Muscle of leg (tissue), 11 donors: Measurements from ENCODE around the gene TRPM5. TPM values are rescaled to one million over a fixed set of nuclear protein-coding genes. Genes with fewer than 3 reads are reported as not detected.

Experiments used
- DNase-seq: peaks from one replicate; pipeline ENCODE4 v3.0.0; 2013
- H3K27ac ChIP-seq: one replicate; pipeline ENCODE4 v1.5.1; 2013; ENCODE audit warnings: mild to moderate bottlenecking, low read length, control low read depth
- H3K27me3 ChIP-seq: one replicate; pipeline ENCODE4 v1.6.1; 2013; ENCODE audit warnings: low read length; ENCODE audit not compliant: control insufficient read depth, insufficient read depth
- H3K36me3 ChIP-seq: one replicate; pipeline ENCODE4 v1.6.1; 2013; ENCODE audit warnings: low read length; ENCODE audit not compliant: control insufficient read depth, insufficient read depth
- H3K4me1 ChIP-seq: one replicate; pipeline ENCODE4 v1.6.1; 2013; ENCODE audit warnings: low read length; ENCODE audit not compliant: control insufficient read depth, insufficient read depth
- H3K4me3 ChIP-seq: one replicate; pipeline ENCODE4 v1.5.1; 2013; ENCODE audit warnings: low read length, control low read depth
- H3K9me3 ChIP-seq: replicated peaks from 2 replicates; pipeline ENCODE4 v1.6.1; 2013; ENCODE audit warnings: low read depth, low read length; ENCODE audit not compliant: control insufficient read depth
- WGBS: methylation state at CpG from one replicate; pipeline ENCODE4 v1.1.5; 2013; ENCODE audit warnings: missing lambda C conversion rate; ENCODE audit not compliant: insufficient coverage; 5-methylcytosine and 5-hydroxymethylcytosine counted together
- polyA plus RNA-seq, 8 donors: library from polyadenylated mRNA; unstranded; fragments of 120-200 nt; gene quantifications; one replicate each; pipeline versions ENCODE4 v1.2.1 to v1.2.3, GENCODE V29; 2013; ENCODE audit warnings: inconsistent platforms in 1 of 8, low replicate concordance in 1 of 8; ENCODE audit not compliant: insufficient read length in 8 of 8, insufficient read depth in 1 of 8
- total RNA-seq: library from RNA; stranded (reverse); fragments of 120-200 nt; gene quantifications from one replicate; pipeline ENCODE4 v1.2.4, GENCODE V29; 2013

The TRPM5 gene
- total and polyA plus RNA-seq, 9 donors: under 0.01 to 0.05 (median 0.04) TPM; not detected in 5

DNA sequence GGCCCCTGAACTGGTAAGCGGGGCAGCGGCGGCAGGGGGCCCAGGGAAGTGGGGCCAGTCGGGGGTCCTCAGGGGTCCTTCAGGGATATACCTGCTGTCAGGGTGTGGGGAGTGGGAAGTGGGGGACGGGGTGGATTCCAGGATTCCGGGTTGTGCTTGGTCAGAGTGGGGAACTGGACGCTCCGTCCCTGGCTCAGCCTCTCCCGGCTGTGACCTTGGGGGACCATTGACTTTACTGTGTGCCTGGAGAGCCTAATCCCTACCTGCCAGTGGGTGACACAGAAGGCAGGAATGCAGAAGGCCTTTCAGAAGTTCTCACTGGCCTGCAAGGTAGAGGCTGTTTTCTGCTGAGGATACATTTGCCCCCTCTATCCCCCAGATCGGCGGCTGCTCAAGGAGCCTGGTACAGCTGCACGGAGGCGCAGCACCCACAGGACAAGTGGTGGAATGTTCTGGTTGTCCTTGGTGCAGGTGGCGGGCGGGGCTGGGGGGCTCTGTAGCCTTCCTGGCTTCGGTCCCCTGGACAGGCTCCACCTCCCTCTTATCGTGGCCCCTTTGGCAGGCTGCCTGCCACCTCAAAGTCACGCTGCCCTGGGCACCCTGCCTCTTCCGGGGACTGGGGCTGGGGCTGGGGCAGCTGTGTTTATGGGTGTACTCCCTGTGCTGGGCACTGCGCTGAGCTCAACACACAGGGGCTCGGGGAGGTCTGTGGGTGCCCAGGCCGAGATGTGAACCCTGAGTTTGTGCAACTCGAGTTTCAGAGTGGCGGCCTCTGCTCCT lies 18.9 kb upstream of the TRPM5 start:
- no peaks in the 10 kb centered on the region for H3K9me3 ChIP-seq
- no peak overlapping the region for H3K27ac ChIP-seq
- H3K27me3 ChIP-seq: peaks cover 4% of the 10 kb centered on the region
- H3K4me1 ChIP-seq: peaks cover 5% of the 10 kb centered on the region
- no peaks in the 10 kb centered on the region for H3K36me3 ChIP-seq
- no peak overlapping the region for H3K4me3 ChIP-seq
- 91% methylated on average over 10 of the region's 24 CpGs for WGBS
- DNase-seq: no peak

DNA sequence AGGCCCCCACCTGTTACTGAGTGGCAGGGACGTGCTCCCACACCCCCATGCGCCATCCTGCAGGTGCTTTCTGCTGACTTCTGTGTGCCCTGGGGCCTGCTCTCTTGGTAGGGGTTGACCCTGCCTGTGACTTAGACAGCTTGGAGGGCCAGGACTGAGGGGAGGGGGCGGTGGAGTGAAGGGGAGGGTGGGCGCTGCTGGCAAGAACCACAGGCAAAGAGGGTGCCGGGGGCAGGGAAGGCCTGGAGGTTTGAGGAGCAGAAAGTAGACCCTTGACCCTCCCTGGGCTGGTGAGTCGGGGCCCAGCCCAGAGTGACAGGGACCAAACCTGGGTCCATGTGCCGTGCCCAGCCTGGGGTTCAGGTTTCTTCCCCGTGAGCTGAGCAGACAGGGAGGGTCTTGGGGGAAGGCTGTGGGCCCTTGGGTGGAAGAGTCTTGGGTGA lies 18.2 kb upstream of the TRPM5 start:
- H3K4me3 ChIP-seq: no peak overlapping the region
- H3K27me3 ChIP-seq: peaks cover 4% of the 10 kb centered on the region
- no peaks in the 10 kb centered on the region for H3K9me3 ChIP-seq
- peaks cover 5% of the 10 kb centered on the region for H3K4me1 ChIP-seq
- no peak overlapping the region for H3K27ac ChIP-seq
- H3K36me3 ChIP-seq: no peaks in the 10 kb centered on the region
- WGBS: 85% methylated on average over 8 of the region's 8 CpGs
- DNase-seq: no peak

DNA sequence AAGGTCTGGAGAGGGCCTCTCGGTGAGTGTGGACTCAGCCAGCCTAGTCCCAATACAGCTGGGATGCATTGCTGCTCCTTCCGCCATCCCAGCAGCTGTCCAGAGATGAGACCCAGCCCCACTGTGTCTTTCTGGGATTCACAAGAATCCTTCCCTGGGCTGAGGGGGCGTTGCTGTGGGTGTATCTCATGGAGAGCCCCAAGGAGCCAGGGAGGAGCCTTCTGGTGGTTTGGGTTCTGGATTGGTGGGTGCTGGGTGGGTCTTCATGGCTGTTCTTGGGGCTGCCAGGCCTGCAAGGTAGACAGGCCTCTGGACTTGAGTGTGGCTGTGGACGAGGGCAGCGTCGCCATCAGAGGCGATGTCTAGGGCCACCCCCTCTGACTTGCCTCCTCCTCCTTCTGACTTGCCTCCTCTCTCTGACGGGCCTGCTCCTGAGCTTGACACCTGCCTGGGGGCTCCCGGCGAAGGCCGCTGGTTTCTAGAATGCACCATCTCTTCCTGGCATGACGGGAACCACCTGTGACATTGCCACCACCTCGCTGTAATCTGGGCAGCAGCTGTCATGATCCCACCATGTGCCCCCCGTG lies 17.7 kb upstream of the TRPM5 start:
- DNase-seq: no peak
- Histone ChIP-seq H3K9me3 (no peaks in the 10 kb centered on the region), H3K27me3 (peaks cover 4% of the 10 kb centered on the region), H3K36me3 (no peaks in the 10 kb centered on the region), H3K4me3 (no peak overlapping the region), H3K27ac (no peak overlapping the region), H3K4me1 (peaks cover 5% of the 10 kb centered on the region)
- WGBS: 84% methylated on average over 9 of the region's 14 CpGs

DNA sequence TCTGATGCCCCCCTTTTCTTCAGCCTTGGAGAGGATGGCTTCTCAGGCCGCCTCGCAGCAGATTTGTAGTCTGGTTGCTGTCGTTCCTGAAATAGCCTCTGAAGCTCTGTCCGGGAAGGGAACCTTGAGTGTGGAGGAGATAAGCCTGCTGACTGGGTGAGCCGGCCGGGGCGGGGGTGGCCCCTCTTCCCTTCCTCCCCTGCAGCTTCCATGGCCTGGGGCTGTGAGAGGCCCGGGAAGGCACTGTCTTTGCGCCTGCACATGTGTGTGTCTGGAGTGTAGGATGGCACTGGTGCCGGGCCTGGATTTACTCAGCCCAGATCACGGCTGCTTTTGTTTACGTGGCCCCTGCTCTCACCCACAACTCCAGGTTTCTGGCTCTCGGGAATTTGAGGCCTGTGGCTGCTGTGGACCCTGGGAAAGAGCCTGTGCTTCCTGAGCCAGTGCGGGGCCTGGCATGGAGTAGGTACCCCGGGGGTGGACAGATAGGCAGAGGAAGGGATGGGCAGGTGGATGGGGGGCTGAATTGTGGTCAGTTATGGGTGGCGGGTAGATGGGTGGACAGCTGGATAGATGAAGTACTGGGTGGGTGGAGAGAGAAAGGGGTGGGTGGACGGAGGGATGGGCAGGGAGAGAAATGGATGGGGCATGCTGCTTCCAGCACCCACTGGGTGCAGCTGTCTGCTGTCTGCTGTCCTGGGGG lies 17.1 kb upstream of the TRPM5 start:
- 91% methylated on average over 3 of the region's 17 CpGs for WGBS
- H3K27ac ChIP-seq: no peak overlapping the region
- H3K4me3 ChIP-seq: no peak overlapping the region
- peaks cover 5% of the 10 kb centered on the region for H3K4me1 ChIP-seq
- H3K9me3 ChIP-seq: no peaks in the 10 kb centered on the region
- DNase-seq: no peak
- peaks cover 4% of the 10 kb centered on the region for H3K27me3 ChIP-seq
- no peaks in the 10 kb centered on the region for H3K36me3 ChIP-seq

DNA sequence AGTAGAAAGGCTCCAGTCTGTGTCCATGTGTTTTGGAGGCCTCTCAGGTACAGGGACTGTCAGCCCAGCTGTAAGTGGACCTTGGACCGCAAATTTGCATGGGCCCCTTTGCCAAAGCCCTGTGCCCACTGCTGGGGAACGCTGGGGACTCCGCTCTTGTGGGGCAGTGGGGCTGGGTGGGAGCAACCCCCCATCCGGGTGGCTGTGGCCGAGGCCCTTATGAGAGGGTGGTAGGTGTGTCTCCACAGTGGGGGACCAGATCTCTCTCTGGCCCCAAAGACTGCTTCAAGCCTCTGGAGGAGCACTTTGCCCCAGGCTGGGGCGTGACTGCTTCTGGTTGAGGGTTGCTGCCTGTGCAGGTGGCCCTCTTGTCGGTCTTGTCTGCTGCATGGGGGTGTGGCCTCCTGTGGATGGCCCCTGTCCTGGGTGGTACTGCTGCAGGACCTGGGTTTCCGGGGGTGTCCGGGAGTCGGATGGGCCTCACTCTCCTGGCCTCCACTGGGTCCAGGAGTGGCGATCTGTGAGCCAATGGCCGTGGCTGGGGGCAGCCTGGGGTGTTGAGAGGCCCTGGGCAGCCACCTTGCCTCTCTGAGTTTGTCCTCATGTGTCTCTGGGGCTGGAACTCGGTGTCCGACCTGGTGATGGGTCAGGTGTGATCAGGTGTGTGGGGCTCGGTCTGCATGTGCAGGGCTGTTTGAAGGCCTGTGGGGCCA lies 16.4 kb upstream of the TRPM5 start:
- DNase-seq: no peak
- H3K27ac ChIP-seq: no peak overlapping the region
- 79% methylated on average over 15 of the region's 15 CpGs for WGBS
- peaks cover 3% of the 10 kb centered on the region for H3K27me3 ChIP-seq
- H3K36me3 ChIP-seq: no peaks in the 10 kb centered on the region
- H3K4me3 ChIP-seq: no peak overlapping the region
- no peaks in the 10 kb centered on the region for H3K9me3 ChIP-seq
- peaks cover 5% of the 10 kb centered on the region for H3K4me1 ChIP-seq

DNA sequence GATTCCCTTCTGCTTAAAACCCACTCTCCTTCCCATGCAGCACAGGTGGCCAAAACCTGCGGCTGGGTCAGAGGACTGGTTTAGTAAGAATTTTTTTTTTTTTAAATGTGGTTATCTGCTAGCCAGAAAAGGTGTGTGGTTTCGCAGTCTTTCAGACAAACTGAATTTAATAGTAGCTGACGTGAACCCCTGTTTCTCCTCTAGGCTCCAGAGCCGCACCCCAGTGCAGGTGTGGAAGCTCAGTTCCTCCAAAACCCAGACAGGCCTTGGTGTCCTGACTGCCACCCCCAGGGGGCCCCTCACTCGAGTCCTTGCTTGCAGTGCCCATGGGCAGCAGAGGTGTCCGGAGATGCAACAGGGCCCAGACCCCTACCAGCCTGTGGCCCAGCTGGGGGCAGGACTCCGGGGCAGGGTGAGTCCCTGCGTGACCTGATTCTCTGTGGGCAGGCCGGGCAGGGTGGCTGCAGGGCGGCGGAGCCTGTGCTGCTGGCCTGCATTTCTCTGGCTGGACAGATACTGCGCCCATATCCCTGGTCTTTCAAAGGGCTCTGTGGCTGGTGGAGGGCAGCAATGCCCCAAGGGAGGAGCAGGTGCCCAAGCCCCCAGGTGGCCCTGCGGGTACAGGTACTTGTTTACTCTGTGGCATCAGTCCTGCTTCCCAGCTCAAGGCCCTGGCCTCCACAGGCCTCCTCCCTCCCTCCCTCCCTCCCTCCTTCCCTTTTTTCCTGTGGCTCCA lies 15.7 kb upstream of the TRPM5 start:
- Histone ChIP-seq H3K27me3 (peaks cover 3% of the 10 kb centered on the region), H3K4me1 (peaks cover 5% of the 10 kb centered on the region), H3K36me3 (no peaks in the 10 kb centered on the region), H3K4me3 (no peak overlapping the region), H3K27ac (no peak overlapping the region), H3K9me3 (no peaks in the 10 kb centered on the region)
- no peak for DNase-seq
- WGBS: 82% methylated on average over 10 of the region's 13 CpGs

DNA sequence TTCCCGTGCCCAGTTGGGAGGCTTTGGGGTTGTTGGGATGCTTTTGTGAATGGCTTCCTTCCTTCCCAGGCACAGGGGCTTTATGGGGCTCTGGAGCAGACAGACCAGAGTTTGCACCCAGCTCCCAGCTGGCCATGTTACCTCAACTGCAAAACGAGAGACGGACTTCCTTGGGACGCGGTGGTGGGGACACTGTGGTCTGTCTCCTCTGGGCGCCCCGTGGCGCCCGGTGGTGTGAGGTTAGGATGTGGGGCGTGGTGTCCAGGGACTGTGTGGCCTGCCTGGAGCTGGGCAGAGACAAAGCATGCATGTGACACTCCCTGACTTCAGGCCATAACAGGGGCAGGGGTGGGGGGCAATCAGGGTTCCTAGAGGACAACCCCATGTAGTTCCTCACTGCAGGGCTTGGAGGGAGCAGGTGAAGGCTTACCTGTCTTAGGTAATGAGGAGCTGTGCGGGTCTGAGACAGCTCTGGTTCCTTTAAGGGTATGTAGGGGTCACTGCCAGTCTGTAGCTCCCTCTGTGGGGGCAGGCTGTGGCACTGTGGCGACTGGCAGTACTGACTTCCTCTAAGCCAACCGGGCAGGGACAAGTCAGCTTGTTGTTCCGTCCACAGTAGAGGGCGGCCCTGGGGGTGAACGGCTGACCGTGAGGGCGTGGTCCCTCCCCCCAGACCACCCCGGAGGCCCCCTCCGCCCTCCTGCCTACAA lies 14.9 kb upstream of the TRPM5 start:
- H3K27me3 ChIP-seq: peaks cover 3% of the 10 kb centered on the region
- H3K4me1 ChIP-seq: peaks cover 5% of the 10 kb centered on the region
- DNase-seq: no peak
- no peak overlapping the region for H3K27ac ChIP-seq
- H3K9me3 ChIP-seq: no peaks in the 10 kb centered on the region
- no peaks in the 10 kb centered on the region for H3K36me3 ChIP-seq
- WGBS: 77% methylated on average over 10 of the region's 20 CpGs
- H3K4me3 ChIP-seq: no peak overlapping the region

DNA sequence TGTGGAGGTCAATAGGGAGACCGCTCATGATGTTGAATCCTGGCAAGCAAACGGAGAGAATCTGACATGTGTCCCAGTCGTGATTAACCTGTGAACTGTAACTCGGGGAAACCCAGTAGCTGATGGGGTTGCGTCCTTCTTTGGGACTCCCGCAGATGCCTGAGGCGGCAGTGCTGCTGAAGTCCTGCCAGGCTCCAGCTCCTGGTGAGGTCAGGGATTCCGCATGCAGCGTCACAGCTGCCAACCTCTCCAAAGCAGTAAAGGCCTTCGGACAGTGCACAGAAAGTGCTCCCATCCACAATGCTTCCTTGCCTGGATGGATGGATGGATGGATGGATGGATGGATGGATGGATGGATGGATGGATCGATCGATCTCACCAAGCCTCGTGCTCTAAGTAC lies 14.0 kb upstream of the TRPM5 start:
- WGBS: 82% methylated on average over 7 of the region's 13 CpGs
- Histone ChIP-seq H3K9me3 (no peaks in the 10 kb centered on the region), H3K27ac (no peak overlapping the region), H3K4me3 (no peak overlapping the region), H3K27me3 (peaks cover 3% of the 10 kb centered on the region), H3K36me3 (no peaks in the 10 kb centered on the region), H3K4me1 (peaks cover 5% of the 10 kb centered on the region)
- no peak for DNase-seq

DNA sequence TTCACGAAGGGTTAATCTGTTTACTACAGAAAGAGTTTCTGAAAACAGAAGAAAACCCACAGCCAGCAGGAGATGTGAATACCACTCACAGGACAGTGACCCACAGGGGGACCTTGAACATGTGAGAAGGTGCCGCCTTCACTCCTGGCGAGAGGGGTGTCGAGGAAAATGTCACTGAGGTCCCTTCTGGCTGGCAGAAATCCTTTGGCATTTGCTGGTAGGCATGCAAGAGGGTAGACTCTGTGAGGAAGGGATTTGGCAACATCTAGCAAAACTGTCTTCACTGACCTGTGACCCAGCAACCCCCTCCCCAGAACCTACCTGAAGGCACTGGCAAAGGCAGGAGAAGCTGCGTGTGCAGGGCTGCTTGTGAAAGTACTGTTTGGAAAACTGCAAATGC lies 9.1 kb upstream of the TRPM5 start:
- DNase-seq: no peak
- Histone ChIP-seq H3K36me3 (no peaks in the 10 kb centered on the region), H3K9me3 (no peaks in the 10 kb centered on the region), H3K4me3 (no peak overlapping the region), H3K27me3 (peaks cover 13% of the 10 kb centered on the region), H3K4me1 (peaks cover 20% of the 10 kb centered on the region), H3K27ac (no peak overlapping the region)
- 90% methylated on average over 4 of the region's 5 CpGs for WGBS
